Measurements from ENCODE around the gene NHLRC4.
A peak's percentile ranks its signal among the peaks of the same experiment; 100 is the strongest.

- TF ChIP-seq YY1 (IDR thresholded peaks at IDR 0.05) (peak; percentile 92), MAX (IDR thresholded peaks at IDR 0.05) (no peak), CTCF (IDR thresholded peaks at IDR 0.05; ENCODE audit: low read depth, low read length, missing input control) (peak; percentile 22), REST (IDR thresholded peaks at IDR 0.05) (peak; percentile 61), TAF1 (conservative IDR thresholded peaks at IDR 0.05) (peak; percentile 59), SP1 (IDR thresholded peaks at IDR 0.05) (peak; percentile 66), JUND (IDR thresholded peaks at IDR 0.05) (no peak), RAD21 (IDR thresholded peaks at IDR 0.05) (peak in 1 of 2 donors; percentile 44), RXRA (IDR thresholded peaks at IDR 0.05) (peak; percentile 47 to 53), EGR1 (IDR thresholded peaks at IDR 0.05; ENCODE audit: low read depth in 2 of 2) (no peak), GABPA (IDR thresholded peaks at IDR 0.05 in 1 of 2, conservative IDR thresholded peaks at IDR 0.05 in 1 of 2) (no peak)
- TF ChIP-seq, protein P1, sequence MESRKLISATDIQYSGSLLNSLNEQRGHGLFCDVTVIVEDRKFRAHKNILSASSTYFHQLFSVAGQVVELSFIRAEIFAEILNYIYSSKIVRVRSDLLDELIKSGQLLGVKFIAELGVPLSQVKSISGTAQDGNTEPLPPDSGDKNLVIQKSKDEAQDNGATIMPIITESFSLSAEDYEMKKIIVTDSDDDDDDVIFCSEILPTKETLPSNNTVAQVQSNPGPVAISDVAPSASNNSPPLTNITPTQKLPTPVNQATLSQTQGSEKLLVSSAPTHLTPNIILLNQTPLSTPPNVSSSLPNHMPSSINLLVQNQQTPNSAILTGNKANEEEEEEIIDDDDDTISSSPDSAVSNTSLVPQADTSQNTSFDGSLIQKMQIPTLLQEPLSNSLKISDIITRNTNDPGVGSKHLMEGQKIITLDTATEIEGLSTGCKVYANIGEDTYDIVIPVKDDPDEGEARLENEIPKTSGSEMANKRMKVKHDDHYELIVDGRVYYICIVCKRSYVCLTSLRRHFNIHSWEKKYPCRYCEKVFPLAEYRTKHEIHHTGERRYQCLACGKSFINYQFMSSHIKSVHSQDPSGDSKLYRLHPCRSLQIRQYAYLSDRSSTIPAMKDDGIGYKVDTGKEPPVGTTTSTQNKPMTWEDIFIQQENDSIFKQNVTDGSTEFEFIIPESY (IDR thresholded peaks at IDR 0.05), result no peak
- TF ChIP-seq, protein P2, sequence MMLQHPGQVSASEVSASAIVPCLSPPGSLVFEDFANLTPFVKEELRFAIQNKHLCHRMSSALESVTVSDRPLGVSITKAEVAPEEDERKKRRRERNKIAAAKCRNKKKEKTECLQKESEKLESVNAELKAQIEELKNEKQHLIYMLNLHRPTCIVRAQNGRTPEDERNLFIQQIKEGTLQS (IDR thresholded peaks at IDR 0.05), result no peak
Observed at GRCh38 chr16:533391-534123, 33.2 kb upstream of the NHLRC4 start.

Data from liver (tissue), 3 donors.